Measurements from ENCODE around the gene SLC24A3.

The SLC24A3 gene

DNA sequence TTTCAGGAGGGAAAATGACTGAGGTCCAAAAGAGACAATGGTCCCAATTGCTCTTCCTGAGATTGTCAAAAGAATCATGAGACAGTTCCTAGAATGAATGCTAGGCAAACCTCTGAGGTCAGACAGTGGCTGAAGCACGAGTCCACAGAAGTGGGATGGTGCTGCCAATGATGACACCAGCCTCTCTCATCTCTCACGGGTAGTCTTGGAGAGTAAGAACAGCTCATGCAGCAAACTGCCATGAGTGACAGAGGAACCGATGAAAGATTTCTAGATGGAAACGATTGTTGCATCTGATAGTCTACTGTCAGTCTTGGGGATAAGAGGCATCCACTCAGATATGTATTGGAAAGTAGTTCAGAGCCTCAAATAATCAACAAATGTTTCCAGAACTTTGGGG lies 188.7 kb downstream of the SLC24A3 start:
- no peak for DNase-seq

DNA sequence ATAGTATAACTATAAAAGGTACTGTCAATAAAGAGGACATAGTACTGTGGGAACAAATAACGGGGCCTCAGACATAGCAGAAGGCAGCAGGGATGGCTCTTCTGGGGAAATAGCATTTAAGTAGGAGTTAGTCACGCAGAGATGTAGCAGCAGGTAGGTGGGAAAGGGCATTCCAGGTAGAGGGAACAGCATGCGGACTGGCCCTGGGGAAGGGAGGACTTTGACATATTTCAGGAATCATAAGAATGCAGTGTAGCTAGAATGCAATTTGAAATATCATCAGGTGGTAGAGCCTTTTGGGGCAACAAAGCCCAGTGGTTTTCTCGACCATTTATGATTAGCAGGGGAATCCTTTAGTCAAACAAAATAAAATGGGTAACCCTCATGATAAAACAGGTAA lies 191.1 kb downstream of the SLC24A3 start:
- DNase-seq, result no peak

DNA sequence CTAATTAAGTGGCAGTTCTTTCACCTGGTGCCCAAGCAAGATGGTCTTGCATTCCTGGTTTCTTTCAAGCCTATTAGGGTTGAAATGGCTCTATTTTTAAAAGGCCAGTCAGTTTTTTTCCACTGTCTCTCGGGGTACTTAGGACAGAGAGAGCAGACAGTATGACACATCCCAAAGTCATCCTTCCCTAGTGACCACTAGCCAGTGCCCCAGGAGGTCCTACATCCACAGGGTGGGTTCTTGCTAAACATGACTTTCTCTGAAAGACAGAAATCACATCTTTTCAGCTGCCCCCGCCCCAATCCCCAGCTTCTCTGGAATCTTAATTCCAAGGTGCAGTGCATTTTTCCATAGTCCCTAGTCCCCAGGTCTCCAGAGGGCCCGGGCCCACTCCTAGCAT lies 192.4 kb downstream of the SLC24A3 start:
- no peak for DNase-seq

DNA sequence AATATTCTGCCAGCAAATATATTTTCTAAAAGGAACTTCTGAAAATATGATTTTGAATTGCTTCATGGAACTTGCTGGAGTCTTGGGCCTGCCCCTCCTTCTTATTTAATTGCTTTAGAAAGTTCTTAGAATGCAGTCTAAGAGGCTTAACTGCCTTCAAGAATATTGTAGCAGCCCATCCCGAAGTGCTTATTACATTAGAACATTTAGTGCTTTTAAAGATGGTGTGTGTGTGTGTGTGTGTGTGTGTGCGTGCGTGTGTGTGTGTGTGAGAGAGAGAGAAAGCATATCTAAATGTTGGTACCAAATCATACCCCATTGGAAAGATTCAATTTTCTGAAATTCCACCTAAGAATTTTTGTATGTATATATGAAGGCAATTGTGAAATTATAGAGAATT lies 193.5 kb downstream of the SLC24A3 start:
- DNase-seq, result no peak

DNA sequence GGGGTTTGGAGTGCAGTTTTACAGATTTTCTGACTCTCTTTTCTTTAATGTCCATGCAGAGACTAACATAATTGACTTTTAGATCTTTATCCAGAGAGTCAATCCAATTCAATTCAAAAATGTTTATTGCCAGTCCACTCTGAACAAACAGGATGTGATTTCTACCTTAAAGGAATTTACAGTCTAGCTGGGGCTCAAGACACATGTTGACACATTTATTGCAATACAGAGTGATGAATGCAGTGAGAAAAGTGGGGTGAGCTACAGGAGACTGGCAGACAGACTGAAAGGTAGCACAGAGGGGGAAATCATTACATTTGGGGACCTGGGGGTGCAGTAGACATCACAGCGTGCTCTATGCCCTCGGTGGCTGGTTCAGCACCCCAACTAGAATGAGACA lies 193.9 kb downstream of the SLC24A3 start:
- DNase-seq, result no peak

DNA sequence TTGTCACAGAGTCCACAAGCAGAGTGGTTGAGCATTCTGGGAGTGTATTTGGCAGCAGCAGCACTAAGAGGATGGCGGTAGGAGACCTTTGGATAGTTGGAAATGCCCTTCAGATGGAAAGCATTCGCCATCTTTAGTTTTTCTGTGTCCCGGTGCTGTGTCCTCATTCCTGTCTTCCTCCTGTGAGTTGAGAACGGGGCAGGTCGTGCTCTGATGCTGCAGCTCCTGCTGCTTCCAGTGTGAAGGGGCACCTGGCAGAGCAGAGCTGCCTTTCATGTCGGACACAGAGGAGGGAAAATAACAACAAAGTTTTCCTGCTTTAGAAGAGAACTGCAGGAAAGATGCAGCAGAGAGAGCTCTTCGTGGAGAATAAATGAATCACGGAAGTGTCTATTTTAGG lies 194.8 kb downstream of the SLC24A3 start:
- no peak for DNase-seq

DNA sequence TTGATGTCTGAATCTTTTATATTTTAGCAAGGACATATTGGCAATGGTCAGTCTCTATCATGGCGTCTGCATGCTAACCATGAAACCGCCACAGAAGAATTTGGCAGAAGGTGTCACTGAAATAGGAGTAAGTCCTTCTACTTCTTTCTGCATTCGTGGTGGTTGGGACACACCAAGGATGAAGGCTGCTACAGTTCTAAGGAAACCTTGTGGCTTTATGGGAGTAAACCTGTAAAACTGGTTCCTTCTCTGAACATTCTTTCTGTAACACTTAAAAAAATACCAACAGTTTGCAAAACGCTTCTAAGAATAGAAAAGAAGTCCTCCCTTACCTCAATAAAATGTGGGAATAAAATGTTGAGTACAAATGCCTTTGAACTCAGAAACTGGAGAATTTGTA lies 195.3 kb downstream of the SLC24A3 start:
- DNase-seq, result no peak

DNA sequence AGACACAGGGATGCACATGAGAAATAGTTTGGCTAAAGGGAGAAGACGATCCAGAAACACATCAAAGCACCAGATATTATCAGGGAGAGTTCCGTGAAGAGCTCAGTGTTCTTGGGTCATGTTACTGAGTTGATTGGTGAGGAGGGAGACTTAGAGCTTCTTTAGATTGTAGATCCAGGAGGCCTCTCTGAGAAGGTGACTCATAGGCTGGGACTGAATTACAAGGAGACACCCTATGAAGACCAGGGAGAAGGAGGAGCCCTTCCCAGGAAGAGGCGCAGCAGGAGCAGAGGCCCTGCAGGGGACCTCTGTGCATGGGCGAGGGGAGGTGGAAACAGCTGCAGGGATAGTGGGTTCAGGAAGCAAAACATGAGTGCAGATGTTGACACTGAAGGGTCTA lies 196.5 kb downstream of the SLC24A3 start:
- no peak for DNase-seq

DNA sequence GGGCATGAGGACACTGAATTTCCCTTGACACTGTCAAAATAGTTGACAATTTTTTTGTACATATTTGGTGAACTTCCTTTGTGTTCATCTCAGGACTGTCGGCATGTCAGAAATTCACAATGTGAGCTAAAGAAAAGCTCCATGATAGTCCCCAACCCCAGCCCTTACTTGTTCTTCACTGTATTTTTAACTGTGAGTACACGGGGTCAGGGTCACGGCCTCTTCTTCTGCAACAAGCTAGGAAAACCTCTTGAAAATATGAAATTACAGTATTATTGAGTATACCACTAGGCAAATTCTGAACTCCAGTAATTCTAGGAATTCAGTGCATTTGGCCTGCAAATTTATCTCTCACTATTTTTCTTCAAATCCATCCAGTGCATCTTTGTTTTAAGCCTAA lies 199.4 kb downstream of the SLC24A3 start:
- DNase-seq, result no peak

DNA sequence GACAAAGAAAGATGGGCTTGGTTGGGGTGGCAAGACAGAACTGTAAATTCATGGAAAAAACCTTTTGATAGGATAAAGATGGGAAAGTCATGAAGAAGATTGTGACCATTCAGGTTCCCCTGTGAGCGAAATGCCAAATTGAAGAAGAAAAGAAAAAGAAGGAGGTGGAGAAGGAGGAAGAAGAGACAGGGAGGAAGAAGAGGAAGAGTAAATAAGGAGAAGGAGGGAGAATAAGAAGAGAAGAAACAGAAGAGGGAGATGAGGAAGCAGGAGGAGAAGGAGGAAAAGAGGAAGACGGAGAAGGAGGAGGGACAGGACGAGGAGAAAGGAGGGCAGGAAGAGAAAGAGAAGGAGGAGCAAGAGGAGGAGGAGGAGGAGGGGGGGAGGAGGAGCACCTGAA lies 199.8 kb downstream of the SLC24A3 start:
- DNase-seq, result no peak

DNA sequence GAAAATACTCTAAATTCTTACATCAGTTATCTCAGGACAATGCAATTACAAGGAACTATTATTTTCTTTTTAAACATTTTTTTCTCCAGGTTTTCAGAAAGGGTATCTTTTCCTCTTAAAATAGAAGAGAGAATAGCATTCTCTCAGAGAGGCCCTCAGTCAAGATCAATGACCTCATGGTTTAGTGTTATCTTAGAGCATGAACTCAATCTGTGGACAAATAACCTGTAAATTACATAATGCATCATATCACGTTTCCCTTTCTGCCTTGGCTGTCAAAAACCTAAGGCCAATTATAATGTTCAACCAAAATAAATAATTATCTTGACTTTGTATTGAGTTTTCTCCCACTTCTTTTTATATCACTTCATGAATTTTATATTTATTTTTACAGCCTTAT lies 202.2 kb downstream of the SLC24A3 start:
- no peak for DNase-seq

DNA sequence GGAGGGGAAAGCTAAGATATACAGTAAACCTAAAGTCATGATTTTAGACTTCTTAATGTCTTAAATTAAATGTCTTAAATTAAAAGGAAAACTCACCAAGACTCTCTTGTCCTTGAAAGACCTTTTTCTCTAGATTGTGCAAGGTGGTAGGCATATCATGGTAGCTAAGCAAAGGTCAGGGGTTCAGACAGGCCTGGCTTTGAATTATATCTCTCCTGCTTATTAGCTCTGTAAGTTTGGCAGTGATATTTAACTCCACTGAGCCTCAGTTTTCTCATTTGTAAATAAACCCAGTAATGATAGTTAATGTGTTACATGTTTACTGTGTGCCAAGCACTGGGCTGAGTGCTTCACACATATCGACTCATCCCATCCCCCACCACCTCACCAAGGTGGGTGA lies 203.3 kb downstream of the SLC24A3 start:
- DNase-seq, result no peak

DNA sequence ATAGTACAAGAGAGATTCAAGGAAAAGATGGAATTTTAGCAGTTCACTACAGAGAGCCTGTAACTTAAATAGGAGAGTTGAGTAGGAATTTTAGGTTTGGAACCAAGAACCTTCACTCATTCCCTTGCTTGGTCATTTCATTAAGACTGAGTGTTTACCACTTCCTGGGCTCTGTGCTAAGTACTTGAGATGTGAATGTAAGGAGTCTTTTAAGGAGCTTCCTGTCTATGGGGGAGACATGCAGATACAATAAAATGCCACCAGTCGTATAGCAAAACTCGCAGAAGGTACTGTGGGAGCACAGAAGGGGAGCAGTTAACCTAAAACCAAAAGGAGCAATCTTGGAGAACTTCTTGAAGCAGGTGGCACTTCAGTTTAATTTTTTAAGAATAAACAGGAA lies 204.2 kb downstream of the SLC24A3 start:
- DNase-seq, result no peak

DNA sequence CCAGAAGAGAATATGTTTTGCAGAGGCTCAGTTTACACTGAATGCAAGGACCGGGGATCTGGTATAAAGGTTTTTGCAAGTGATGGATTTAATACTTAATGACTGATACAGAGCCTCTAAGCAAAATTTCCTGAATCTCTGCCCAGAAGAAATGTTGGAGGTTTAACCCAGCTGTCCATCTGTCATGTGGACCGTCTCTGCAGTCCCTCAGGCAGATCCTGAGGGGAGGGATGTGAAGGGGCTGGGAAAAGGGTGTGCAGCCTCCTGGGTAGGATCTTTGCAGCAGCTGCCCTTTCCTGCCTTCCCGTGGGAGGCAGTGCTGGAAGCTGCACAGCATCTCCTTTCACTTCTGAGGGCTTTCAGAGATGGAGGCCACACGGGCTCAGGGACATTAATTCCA lies 207.0 kb downstream of the SLC24A3 start:
- DNase-seq, result peak; percentile 82

DNA sequence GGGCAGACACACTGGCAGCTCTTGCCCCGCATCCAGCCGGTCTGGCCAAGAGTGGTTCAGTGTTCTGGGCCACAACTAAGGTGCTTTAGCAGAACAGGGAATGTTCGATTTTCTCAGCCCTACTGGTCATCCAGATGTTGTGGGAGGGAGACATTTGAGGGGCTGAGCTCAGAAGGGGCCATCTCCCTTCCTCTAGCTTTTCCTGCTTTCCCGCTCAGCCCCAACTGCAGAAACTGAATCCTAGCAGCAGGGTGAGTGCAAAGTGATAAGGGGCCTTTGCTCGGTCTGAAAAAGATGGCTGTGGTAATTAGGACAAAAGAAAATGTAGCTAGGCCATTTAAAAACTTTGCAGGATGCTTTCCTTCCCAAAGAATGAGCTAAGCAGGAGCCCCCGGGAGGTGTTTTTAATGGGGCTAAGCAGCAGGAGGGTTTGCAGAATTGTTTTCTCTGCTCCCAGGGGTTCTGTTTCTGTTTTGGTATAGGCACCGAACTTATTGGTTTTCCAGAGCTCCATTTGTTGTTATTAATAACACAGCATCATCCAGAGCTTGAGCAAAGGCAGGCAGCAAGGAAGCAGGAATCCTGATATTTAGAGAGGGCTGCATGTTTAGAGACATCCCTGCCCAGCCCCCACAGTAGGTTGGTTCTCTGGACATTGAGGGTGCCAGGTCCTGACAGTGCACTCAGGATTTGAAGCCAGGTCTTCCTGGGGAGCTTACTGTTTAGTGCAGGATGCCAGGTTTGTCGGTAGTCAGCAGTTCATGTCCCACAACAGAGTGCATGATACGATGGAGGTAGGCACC lies 210.9 kb downstream of the SLC24A3 start:
- DNase-seq, result no peak

DNA sequence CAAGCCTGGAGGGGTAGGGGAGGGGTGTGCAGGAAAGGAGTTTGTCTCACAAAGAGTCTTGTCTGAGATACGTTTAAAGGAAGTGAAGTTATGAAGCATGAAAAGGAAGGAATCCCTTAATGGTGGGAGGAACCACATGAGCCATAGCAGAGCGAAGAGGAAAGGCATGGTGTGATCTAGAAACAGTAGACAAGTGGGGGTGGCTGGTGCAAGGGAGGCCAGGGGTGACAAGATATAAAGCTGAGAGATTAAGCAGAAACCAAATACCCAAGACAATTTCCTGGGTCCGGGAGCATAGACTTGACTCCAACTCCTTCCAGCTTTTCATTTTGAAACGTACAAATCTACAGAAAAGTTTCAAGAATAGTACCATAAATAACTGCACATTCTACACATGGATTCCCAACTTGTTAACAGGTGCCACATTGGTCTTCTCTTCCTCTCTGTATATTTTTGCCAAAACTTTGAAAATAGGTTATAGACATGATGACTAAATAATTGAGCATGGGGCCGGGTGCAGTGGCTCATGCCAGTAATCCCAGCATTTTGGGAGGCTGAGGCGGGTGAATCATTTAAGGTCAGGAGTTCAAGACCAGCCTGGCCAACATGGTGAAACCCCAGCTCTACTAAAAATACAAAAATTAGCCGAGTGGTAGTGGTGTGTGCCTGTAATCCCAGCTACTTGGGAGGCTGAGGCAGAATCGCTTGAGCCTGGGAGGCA lies 211.6 kb downstream of the SLC24A3 start:
- no peak for DNase-seq

DNA sequence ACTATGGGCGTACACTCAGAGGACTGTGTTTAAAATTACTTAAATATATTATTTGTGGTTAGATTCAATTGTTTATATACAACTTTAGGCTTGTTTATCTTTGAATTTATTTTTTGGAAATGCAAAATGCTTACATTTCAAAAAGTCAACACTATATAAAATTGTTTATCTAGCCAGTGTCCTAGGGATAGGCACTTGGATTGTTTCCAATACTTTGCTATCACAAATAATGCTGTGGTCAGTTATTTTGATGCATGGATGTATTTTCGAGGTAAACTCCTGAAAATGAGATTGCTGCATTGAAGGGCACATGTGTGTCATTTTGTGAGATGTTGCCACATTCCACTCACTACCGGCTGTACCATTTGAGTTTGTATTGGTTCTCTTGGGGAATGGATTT lies 213.9 kb downstream of the SLC24A3 start:
- no peak for DNase-seq

DNA sequence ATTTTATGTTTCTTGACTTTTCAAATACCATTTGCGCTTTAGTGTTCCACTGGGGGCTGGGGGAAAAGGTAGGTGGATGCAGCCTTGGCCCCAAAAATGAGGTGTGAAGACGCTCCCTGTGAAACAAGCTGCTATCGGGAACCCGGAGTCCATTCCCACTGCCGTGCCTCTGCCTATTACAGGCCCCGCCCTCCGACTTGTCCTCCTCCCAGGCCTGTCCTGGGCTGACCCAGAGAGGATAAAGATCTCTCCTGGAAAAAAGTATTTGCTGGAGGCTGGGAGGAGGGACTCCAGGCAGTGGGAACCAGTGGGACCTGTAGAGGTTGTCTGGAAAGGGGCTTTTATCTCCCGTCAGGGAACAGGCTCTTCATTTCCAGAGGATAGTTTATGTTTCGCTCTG lies 215.0 kb downstream of the SLC24A3 start:
- no peak for DNase-seq

DNA sequence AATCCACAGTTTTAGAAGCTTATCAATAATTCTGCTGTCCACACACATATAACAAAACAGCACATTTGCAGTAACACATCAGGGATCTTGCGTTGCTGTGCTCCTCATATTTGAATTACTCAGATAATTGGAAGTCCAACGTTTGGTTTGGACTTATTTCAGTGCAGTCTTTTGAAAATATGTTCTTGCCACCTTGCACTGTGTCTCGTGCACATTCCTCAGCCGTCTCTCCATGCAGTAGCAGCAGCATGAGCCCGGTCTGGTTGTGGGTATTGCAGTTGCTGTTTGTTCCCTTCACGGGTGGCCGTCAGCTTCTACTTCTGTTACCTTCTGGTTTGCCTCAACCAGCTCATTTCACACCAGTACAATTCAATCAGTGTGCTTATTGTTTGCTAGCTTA lies 215.5 kb downstream of the SLC24A3 start:
- no peak for DNase-seq

DNA sequence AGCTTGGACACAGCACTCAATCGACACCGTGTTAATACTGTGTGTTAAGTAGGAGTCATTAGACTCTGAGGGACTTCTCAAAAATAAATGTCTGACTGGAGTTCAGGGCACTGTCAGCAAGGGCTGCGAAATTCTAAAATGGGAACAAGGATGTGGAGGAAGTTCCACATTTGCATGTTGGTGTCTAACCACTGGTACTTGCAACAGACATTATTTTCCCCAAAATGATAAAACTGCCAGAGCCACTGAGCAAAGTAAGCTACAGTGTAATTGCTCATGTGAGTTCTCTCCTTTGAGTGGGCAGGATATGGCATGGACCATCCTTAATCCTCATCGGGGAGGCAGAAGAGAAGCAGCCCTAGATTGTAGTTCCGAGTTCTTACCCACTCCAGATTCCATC lies 215.9 kb downstream of the SLC24A3 start:
- no peak for DNase-seq

DNA sequence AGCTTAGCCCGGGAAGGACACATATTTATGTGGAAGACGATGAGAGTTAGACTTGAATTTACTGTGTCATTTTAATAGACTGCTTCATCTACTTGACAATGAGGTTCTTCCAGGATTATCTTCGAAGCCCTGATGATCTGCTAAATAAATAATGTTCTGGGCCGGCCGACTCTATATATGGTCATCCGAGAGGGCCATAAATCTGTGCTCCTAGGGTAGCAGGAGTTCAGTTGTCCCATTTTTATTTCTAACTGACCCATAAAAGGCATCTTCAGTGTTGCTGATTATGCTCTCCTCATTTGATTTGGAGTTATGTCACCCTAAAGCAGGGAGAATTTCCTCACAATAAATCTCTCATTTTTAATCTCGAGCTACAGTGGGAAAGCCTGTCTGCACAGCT lies 217.1 kb downstream of the SLC24A3 start:
- DNase-seq, result no peak

DNA sequence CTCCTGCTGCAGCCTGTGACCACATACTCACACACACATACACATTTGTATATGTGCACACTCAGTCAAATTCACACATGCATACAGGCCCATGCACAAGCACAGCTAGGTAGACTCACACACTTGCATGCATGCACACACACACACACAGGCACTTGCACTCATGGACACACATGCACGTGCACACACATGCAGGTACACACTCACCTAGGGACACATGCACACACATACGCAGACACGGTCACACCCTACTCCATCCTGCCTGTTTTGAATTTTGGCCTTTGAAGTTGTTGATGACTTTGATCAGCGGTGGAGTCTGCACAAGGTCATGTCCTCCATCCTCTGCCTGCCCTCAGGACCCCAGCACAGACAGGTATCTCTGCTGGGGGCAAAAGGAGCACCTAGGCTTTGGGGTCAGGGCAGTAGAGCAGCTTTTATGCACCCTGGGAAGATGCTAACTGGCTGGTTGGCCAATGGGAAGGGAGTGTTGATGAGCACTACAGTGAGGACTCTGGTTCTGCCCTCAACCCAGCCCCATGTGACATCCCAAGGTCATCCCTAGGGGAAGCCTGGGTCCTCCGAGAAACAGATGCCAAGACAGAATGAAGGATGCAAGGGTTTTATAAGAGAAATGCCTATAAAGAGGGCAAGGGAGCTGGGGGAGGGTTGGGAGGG lies 218.3 kb downstream of the SLC24A3 start:
- DNase-seq, result no peak

DNA sequence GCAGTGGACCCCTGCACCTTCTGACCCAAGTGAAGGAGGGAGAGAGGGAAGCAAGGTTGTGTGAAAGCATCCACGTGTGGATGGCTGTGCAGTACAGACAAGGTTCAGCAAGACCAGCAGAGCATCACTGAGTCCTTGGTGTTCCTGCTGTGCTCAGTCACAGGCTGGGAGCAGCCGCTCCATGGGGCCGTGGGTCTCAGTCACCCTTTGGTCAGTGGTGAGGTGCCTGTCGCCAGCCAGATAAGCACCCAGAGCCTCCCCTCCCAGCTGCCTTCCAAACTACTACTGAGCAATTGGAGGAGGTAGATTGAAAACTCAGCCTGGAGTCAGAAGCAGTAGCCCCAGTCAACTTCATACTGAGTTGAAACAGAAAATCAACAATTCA lies 218.9 kb downstream of the SLC24A3 start:
- no peak for DNase-seq

DNA sequence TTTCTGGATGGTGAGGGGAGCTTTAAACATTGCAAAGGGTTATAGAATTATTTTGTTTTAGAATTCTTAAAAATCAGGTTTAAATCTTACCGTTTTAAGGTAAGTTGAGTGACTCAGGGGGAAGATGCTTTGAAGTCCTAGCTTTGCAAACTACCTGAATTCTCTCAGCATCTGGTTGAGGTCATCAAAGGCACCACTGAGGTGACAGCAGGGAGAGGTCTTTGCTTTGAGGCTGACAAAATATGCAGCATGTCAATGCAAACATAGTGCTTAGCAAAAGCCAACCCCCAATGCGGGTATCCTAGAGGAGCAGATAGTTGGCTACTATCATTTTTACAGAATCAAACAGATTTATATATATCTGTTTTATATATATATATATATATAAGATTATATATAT lies 219.5 kb downstream of the SLC24A3 start:
- no peak for DNase-seq
